AG04450 (cell line): ENCODE measurements around the gene LRCH1. TPM values are rescaled to one million over a fixed set of nuclear protein-coding genes. Genes with fewer than 3 reads are reported as not detected.

Source experiments
- CTCF ChIA-PET: fragments of 300-600, 350-600 bp; formaldehyde crosslinking; extraction: SDS; loops from one replicate; lab custom pipeline; 2022; ENCODE audit warnings: antibody characterized with exemption, inconsistent platforms; lab: Charles Lee
- POLR2A ChIA-PET: fragments of 350-600 bp; formaldehyde crosslinking; extraction: SDS; loops from one replicate; lab custom pipeline; 2021; ENCODE audit warnings: antibody characterized with exemption, inconsistent platforms; lab: Yijun Ruan, JAX
- DNase-seq: peaks from one replicate; pipeline ENCODE4 v3.0.0-alpha.2; 2011; ENCODE audit warnings: low read depth, low spot score
- H3K27ac ChIP-seq: one replicate; pipeline ENCODE4 v1.5.1; 2012; ENCODE audit warnings: low read depth, low read length, control low read depth
- H3K27me3 ChIP-seq: one replicate; pipeline ENCODE4 v1.6.0; 2012; ENCODE audit warnings: low read length; ENCODE audit not compliant: control insufficient read depth, insufficient read depth
- H3K4me3 ChIP-seq: 2 replicates; pipeline ENCODE4 v1.5.1; 2011; ENCODE audit warnings: mild to moderate bottlenecking, low read depth, low read length, control low read depth
- H3K9me3 ChIP-seq: 2 replicates; pipeline ENCODE4 v1.5.1; 2012; ENCODE audit warnings: low read length; ENCODE audit not compliant: control insufficient read depth, insufficient read depth
- CTCF ChIP-seq: IDR thresholded peaks from 2 replicates; pipeline ENCODE4 v1.5.1; 2011; ENCODE audit warnings: low read depth, low read length, control low read depth, inconsistent platforms
- polyA plus RNA-seq: library from polyadenylated mRNA; depleted of rRNA; stranded (reverse); fragments of >200 nt; gene quantifications from 2 replicates; pipeline ENCODE4 v1.2.3, GENCODE V29; 2011

The LRCH1 gene
- polyA plus RNA-seq, 1 experiment: 17.4 TPM

DNA sequence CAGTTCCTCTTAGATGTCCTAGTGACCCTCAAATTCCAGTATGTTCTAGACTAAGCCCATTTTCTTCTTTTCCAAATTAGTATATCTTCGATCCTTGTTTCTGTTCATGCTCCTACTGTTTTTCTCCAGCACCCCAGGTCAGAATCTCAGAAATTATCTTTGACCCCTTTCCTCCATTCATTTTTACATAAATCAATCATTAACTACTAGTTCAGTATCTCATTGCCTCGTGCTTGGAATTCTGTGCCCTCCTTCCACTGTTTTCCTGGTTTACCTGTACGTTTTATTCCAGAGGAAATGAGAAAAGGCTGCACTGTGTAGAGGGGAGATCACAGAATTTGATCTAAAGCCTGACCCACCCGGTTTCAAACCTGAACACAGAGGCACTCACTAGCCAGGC is 107.9 kb downstream of the LRCH1 start:
- Histone ChIP-seq H3K27me3 (no peaks in the 10 kb centered on the region), H3K27ac (no peak overlapping the region), H3K9me3 (no peaks in the 10 kb centered on the region), H3K4me3 (no peak overlapping the region)
- TF ChIP-seq CTCF: no peak
- CTCF ChIA-PET: no interaction called here
- no peak for DNase-seq
- POLR2A ChIA-PET: no interaction called here

DNA sequence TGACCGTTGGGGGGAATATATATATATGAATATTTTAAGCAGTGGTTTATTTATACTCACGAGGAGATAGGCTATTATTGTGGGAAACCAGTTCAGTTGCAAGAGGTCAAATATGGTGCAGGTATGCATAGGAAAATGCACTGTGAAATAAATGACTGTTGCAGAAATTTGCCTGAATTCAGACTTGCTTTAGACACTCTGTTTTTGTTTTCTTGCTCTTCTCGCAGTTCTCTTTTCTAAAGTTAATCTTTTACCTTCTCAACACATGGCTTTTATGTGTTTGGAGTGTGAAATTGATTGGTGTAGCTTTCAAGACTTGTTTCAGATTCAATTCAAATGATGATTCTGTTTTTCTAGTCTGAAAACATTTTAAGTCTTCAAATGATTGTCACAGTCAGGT is 109.7 kb downstream of the LRCH1 start:
- POLR2A ChIA-PET: no interaction called here
- CTCF ChIA-PET: interaction anchor here (0.6 to 0.7 kb wide), 2 partner anchors 27 to 101 kb away, joined by 3 to 6 read pairs; no protein-coding TSS in a partner anchor
- Histone ChIP-seq H3K27ac (no peak overlapping the region), H3K4me3 (no peak overlapping the region), H3K9me3 (no peaks in the 10 kb centered on the region), H3K27me3 (no peaks in the 10 kb centered on the region)
- TF ChIP-seq CTCF: no peak
- no peak for DNase-seq

DNA sequence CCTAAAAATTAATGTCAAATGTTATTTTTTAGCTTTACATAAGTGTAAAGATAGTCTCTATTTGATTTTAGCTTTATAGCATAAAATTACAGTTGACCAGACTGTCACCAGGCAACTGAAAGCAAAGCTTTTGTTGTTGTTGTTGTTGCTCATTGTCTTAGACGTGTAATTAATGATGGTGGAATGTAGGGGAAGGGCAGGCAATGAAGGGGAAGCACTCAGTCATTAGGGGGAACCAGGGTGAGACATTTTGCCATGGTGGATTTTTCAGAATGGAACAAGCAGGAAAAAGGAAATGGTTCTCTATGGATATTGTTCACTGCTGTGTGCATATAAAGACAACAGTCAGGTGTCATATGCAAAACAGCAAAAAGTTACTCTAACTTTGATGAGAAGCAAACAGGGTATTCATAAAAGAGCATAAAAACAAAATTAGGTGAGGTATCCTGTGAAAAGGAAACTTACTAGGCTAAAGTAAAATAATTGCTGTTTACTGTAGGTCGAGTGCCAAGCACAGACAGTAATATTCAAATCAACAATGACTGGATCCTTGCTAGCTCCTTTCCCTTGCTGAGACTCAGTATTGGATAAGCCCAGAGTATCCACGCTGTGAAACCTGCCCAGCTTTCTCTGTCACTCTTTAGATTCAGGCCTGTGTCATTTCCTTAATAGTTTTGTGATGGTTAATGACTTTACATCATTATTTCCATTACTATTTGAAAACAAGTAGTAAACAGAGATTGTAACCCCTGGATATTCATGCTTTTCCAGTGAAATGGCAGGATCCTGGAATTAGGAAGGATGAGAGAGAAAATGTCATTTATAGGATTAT is 110.5 kb downstream of the LRCH1 start:
- TF ChIP-seq CTCF: no peak
- H3K4me3 ChIP-seq: no peak overlapping the region
- H3K27me3 ChIP-seq: no peaks in the 10 kb centered on the region
- ChIA-PET POLR2A (no interaction called here), CTCF (no interaction called here)
- H3K9me3 ChIP-seq: no peaks in the 10 kb centered on the region
- no peak for DNase-seq
- no peak overlapping the region for H3K27ac ChIP-seq

GRCh38 chr13:46664195-46664594 is 111.2 kb downstream of the LRCH1 start:
- CTCF ChIA-PET: no interaction called here
- H3K9me3 ChIP-seq: no peaks in the 10 kb centered on the region
- POLR2A ChIA-PET: no interaction called here
- H3K27ac ChIP-seq: no peak overlapping the region
- no peak for TF ChIP-seq CTCF
- no peak for DNase-seq
- no peak overlapping the region for H3K4me3 ChIP-seq
- no peaks in the 10 kb centered on the region for H3K27me3 ChIP-seq

GRCh38 chr13:46665248-46665632 is 112.3 kb downstream of the LRCH1 start:
- no peak for TF ChIP-seq CTCF
- POLR2A ChIA-PET: interaction anchor here (0.9 kb wide), 1 partner anchor 11 kb away, joined by 3 read pairs; no protein-coding TSS in a partner anchor
- DNase-seq: no peak
- H3K27me3 ChIP-seq: no peaks in the 10 kb centered on the region
- no peak overlapping the region for H3K4me3 ChIP-seq
- CTCF ChIA-PET: no interaction called here
- H3K27ac ChIP-seq: peak overlapping the region; percentile 68
- H3K9me3 ChIP-seq: no peaks in the 10 kb centered on the region
